ENCODE data around the gene LCA5. TPM values are rescaled to one million over a fixed set of nuclear protein-coding genes. Genes with fewer than 3 reads are reported as not detected.

The LCA5 gene
- total and polyA plus RNA-seq, 2 donors (not counting 3 experiments of a cell fraction or from before 2014, with no cell fraction given): 0.57 to 4.2 TPM

DNA sequence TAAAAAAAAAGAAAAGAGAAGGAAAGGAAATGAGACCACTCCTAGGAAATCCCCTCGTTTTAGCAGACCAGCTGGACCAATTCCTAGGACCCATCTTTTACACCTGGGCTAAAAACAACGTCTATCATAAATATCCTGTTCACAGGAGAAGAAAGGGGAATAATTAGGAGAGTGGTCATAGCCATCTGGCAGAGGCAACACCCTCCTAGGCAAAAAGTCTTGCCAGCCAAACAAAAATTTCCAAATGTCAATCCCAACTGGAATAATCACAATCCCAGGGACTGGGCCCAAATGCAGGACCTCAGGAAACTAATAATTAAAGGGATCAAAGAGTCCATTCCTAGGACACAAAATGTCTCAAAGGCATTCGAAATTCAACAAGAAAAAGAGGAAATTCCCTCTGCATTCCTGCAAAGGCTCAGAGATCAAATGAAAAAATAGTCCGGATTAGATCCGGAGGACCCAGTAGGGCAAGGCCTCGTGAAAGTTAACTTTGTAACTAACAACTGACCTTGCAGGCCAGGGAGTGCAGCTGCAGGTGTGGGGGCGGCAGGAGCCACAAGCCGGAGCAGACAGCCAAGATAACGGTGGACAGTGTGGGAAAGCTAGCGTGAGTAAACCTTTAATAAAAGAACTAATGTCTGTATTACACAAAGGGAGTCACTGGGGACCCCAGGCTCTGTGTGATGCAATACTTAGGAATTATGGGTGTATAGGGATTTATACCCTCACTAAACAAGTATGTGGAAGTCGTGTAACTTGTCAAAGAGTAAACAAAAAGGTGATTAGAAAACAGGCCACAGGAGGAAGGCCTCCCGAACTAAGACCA lies 11.7 kb downstream of the LCA5 start:
- ChIA-PET CTCF (no interaction called here), POLR2A (no interaction called here)
- Histone ChIP-seq H3K27ac (ENCODE audit: insufficient read depth, low read depth, low read length) (no peak overlapping the region), H3K9me1 (replicated peaks; ENCODE audit: control insufficient read depth, extremely low read depth, insufficient read depth, low read length) (no peaks in the 10 kb centered on the region), H3K36me3 (ENCODE audit: control insufficient read depth in 2 of 2, extremely low read depth in 1 of 2, insufficient read depth in 2 of 2, low read length in 2 of 2) (no peaks in the 10 kb centered on the region), H3K4me3 (replicated peaks in 1 of 3; ENCODE audit: insufficient read depth in 1 of 3, low read depth in 1 of 3, low read length in 3 of 3) (no peak overlapping the region), H3K9me3 (replicated peaks; ENCODE audit: control insufficient read depth, insufficient read depth, low read length) (no peaks in the 10 kb centered on the region), H3K4me1 (ENCODE audit: control insufficient read depth, extremely low read depth, insufficient read depth, low read length) (no peaks in the 10 kb centered on the region), H3K79me2 (ENCODE audit: control insufficient read depth, insufficient read depth, low read length) (no peaks in the 10 kb centered on the region), H3K4me2 (ENCODE audit: insufficient read depth, low read length) (no peak overlapping the region), H3K27me3 (ENCODE audit: control insufficient read depth in 2 of 2, insufficient read depth in 2 of 2, low read length in 2 of 2) (no peaks in the 10 kb centered on the region), H2AFZ (ENCODE audit: low read depth, low read length) (no peak overlapping the region), H4K20me1 (replicated peaks; ENCODE audit: control insufficient read depth, extremely low read depth, insufficient read depth, low read length) (no peaks in the 10 kb centered on the region), H3K9ac (replicated peaks; ENCODE audit: extremely low read depth, insufficient read depth, low read length) (no peak overlapping the region)
- TF ChIP-seq MYC (IDR thresholded peaks at IDR 0.05; ENCODE audit: low read depth, low read length): no peak
- TF ChIP-seq EZH2 (IDR thresholded peaks at IDR 0.05; ENCODE audit: borderline replicate concordance, low read depth, low read length, severe bottlenecking): no peak
- no peak for TF ChIP-seq CTCF (IDR thresholded peaks at IDR 0.05; ENCODE audit: extremely low read depth in 1 of 2, insufficient read depth in 1 of 2, low read depth in 1 of 2, low read length in 2 of 2)
- no peak for TF ChIP-seq POLR2AphosphoS5 (IDR thresholded peaks at IDR 0.05; ENCODE audit: insufficient read depth, low read depth, low read length)
- TF ChIP-seq GATA2 (IDR thresholded peaks at IDR 0.05; ENCODE audit: insufficient read depth, insufficient read length, low read depth, low read length): no peak
- DNase-seq (ENCODE audit: low read depth, low spot score): no peak
- no TSS peak for BruUV-seq (replicated peaks)
- intact Hi-C loops (cut with micrococcal nuclease): no loop called here
- dilution Hi-C loops (cut with MboI; ENCODE audit: extremely low pct_ligation_motif_present, low sequenced_read_pairs): no loop called here
- no peak for FAIRE-seq

All from endothelial cell of umbilical vein (primary cell).